Activated T-cell treated with anti-CD3 and anti-CD28 coated beads for 48 hours (primary cell): Measurements from ENCODE around the gene NUMBL.

Experiments
- DNase-seq: peaks from one replicate; pipeline ENCODE4 v3.0.0-alpha.2; 2020; ENCODE audit warnings: low read depth

Gene NUMBL

DNA sequence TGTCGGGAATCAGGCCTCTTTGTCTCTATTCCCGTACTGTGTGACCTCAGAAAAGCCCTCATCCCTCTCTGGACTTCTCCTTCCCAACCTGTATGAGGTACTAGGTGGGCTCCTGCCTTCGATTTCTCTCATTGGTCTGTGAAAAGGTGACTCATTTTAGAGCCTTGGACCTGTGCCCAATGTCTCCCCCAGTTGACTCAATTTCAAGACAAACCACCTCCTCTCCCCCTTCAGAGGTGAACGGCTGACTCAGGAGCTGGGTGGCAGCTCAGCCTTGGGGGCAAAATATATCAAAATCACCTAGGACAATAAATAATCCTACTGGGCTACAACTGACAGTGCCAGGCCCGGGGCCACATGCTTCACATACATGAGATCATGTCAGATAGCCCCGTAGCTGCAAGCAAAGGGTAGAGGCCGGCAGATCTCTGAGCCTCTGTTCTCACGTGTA is 25.6 kb upstream of the NUMBL start:
- DNase-seq = peak; percentile 67

DNA sequence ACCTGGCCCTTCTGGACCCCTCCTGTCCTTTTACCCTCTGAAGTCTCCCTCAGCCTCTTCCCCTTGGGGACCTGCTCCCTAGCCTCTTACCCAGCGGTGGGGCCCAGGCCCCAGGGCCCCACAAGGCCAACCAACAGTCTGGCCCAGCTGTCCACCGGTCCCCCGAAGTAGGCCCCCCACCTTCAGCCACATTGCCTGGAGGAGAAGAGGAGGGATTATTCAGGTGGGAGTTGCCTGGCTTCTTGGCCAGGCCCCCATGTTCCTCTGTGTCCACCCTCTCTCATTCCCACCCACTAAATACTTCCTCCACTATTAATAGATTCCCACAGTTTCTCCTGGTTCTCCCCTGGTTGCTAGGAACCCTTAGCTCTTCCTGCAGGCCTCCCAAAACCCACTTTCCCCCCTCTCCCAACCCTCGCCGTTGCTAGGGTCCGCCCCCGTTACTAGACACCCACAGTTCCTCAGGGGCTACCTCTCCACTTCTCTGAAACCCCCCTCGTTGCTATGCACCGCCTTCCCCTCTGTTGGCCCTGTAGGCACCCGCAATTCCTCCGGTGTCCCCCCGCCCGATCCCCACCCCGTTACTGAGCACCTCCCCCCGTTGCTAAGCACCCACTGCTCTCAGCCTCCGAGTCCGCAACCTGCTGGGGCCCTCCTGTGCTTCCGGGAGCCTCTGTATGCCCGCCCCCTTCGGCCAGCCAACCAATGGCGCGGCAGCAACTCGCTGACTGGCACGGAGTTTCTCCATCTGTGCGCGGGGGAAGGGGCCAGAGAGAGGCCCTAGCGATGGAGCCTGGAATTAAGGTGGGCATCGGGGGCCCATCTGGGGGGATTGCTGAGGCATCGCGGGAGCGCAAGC is 24.2 kb upstream of the NUMBL start:
- DNase-seq = peak; percentile 89

DNA sequence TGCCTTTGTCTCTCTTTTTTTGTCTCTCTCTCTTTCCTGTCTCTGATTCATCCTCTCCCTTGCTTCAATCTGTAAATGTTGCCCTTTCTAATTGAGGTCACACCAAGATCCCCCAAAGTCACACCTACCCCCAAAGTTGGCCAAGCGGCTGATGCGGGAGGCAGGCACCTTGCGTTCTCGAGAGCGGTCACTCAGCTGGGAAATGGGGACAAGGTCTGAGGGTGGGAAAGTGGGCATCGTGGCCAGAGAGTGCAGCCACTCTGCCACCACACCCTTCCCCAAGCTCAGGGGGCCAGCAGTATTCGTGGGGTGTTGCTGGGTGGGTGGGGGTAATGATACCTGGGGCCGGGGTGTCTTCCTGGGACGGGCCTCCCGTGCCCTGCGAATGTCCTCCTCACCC is 23.5 kb upstream of the NUMBL start:
- no peak for DNase-seq

DNA sequence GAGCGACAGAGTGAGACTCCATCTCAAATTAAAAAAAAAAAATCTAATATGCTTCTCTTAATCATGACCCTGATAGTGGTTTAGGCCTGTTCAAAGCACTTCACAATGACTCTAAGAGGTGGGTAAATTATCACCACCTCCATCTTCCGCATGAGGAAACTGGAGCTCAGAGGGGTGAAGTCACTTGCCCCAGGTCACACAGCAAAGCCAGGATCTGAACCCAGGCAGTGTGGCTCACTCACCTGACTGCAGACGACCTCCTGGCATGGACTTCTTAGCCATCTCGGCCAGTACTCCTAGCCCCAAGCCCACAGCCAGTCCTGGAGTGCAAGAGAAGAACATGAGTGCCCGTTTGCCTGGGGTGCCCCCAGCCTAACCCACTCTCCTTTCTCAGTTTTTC is 19.4 kb upstream of the NUMBL start:
- no peak for DNase-seq

DNA sequence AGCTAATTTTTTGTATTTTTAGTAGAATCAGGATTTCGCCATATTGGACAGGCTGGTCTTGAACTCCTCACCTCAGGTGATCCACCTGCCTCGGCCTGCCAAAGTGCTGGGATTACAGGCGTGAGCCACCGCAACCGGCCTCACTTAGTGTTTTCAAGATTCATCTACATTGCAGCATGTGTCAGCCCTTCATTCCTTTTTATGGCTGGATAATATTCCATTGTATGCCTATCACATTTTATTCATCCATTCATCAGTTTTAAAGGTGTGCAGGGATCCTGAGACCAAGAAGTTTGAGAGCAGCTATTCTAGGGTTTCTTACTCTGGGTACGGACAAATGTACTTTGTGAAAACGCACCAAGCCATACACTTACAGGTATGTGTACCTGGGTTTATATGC is 17.2 kb upstream of the NUMBL start:
- DNase-seq = no peak

DNA sequence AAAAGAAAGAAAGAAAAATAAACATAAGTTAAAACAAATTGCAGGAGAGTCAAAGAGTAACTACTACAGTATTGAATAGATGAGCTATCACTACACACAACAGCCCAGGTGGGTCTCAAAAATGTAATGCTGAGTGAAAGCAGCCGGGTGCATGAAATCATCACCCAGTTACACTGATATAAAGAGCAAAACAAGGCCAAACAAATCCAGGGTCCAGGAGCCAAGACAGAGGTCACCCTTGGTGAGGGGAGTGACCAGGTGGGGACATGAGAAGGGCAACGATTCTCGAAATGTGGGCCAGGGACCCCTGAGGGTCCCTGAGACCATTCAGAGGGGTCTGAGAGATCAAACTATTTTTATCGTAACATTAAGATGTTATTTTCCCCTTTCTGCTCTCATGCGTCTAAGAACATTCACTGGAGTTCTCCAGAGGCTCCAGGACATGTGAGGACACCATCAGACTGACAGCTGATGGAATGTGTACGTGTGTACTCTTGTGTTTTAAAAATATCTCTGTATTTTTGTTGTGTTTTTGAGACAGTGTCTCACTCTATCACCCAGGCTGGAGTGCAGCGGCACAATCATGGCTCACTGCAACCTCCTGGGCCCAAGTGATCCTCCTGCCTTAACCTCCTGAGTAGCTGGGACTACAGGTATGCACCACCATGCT is 15.6 kb upstream of the NUMBL start:
- DNase-seq = no peak

DNA sequence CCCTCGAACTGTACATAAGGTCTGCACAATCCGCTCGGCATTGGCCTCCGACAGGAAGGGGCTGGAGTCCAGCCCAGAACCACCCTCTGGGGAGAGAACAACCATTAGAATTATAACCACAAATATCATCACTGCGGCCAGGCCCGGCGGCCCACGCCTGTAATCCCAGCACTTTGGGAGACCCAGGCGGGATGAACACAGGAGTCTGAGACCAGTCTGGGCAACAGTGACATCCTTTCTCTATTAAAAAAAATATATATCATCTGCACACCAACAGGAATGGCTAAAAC is 14.9 kb upstream of the NUMBL start:
- no peak for DNase-seq

DNA sequence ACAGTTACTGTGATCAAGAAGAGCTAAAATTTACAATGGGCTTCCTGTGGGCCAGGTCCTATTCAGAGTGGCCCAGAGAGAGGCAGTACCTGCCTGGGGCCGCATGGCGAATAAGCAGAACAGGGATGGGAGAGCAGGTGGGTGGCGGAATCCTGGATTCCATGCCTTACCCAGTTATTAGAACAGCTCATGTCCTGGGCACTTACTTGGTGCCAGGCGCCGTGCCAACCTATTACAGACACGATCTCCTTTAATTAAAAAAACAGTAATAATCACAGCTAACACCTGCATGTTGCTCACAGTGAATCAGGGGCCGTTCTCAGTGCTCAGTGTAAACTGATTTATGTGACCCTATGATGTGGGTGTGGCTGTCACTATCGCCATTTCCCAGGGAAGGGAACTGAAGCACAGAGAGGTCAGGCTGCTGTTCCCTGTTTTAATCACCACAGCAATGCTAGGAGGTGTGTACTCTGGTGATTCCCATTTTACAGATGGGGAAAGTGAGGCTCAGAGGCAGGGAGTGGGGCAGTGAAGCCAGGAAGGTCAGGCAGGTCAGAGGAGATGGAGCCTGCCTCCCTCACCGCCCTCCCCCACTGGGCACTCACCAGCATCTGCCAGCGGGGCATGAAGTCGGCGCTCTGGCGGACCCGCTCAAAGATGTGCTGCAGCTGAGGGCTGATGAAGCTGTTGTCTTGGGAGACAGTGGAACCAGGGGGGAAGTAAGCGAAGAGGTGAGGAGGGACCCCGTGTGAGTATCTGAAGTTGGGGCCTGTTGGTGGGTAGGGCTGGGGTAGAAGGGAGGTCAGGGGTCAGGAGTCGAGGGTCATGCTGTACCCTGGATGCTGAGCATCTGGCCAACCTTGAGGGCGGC is 14.3 kb upstream of the NUMBL start:
- no peak for DNase-seq

DNA sequence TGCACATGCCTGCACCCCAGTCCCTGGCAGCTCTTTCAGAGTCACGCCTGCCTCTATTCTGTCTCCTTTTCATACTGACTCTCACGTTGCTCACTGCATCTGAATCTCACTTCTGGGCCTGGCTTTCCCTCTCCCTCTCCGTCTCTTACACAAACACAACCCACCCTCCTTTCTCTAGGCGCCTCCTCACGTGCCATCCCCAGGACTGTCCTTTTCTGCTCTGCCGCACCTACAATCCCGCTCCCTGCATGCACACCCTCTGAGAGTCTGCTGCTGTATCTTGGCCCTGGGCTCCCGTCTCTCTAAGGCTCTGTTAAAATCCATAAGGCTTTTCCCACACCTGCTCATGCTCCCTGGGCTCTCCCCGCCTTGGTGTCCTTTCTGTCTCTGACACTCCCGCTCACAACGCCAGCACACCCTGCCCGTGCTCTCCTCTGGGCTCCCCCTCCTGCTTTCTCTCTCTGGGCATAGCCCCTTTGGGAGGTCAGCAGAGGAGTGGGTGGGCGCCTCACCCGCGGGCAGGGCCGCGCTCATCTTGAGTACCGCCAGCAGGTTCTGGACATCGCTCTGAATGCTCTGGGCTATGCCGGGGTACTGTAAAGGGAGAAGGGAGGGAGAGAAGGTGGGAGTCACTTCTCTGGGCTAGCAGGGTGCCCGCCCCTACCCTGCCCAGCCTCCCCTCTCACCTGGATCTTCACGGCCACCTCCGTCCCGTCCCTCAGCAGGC is 12.7 kb upstream of the NUMBL start:
- no peak for DNase-seq

DNA sequence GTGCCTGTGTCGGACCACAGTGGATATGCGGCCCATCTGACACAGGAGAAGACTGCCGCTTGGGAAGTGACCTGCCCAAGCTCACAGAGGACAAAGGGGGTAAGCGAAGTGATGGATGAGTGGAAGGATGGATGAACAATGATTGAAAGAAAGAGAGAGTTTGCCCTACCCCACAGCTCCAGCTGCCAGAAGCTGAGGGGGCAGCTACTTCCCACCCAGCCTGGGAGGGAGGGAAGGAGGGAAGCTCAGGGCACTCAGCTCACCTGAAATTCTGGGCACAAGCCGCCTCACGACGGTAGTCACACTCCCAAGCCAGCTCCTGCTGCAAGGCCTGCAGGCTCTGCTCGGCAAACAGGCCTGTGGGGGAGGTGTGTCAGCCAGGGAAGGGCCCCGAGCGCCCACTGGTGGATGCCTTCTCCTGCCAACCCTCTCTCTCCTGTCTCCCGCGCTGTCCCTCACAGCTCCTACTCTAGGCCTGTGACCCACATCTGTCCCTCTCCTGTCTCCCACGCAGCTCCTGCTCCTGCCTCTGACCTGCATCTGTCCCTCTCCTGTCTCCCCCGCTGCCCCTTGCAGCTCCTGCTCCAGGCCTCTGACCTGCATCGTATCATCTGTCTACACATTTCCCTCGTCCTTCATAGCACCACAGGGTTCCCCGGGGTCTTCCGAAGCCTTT is 12.0 kb upstream of the NUMBL start:
- no peak for DNase-seq

DNA sequence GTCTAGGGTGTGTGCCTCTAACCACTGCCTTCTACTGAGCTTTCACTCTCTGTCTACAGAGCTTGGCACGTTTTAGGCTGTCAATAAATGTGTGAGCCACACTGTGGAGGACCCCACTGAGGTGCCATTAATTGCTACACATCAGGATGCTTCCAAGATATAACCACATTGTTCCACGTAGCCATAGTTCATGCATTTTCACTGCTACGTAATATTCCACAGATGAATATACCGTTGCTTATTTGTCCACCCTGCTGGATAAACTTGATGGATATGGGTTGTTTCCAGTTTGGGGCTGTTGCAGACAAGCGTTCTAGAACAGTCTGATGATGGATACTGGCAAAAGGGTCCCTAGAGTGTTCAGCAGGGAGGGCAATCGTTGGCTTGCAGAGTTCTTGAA is 11.3 kb upstream of the NUMBL start:
- DNase-seq = no peak

DNA sequence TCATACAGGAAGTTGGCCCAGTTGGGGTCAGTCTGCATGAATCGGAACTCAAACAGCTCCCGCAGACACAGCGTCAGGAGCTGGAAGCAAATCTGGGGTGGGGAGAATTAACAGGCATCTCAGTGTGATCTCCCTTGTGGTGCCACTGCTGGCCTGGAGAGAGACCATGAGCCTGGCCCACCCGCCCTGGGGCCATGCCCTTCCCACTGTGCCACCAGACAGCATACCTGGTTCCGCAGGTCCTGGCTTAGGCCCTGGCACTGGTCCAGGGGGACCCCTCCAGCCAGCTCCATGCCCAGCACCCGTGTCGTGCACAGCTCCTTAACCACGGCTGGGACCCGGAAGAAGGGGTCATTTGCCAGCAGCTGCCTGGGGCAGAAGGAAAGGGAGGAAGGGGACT is 9.6 kb upstream of the NUMBL start:
- DNase-seq = no peak

DNA sequence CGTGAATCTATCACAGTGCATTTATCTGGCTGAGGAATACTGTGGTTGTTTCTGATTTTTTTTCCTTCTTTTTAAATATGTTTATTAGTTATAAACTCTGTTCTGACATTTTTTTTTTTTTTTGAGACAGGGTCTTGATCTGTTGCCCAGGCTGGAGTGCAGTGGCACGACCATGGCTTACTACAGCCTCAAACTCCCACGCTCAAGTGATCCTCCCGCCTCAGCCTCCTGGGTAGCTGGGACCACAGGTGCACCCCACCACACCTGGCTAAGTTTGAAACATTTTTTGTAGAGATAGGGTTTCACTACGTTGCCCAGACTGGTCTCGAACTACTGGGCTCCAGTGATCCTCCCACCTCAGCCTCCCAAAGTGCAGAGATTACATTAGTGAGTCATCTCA is 6.6 kb upstream of the NUMBL start:
- no peak for DNase-seq

DNA sequence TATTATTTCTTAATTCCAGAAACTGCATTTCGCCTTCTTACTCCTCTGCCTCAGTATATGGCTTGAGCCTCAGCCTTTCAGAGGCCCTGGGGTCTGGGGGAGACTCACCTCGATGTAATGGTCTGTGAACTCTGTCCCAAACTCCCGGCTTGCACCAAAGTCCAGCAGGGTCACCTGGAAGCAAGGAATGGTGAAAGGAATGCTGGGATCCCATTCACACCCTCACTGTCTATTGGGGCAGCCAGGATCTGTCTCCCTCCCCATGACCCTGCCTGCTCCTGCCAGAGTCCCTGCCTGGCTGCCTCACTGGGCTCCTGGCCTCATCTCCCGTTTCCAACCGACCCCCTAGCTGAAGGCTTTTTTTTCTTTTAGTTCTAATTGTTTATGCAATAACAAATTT is 5.4 kb upstream of the NUMBL start:
- DNase-seq = no peak

DNA sequence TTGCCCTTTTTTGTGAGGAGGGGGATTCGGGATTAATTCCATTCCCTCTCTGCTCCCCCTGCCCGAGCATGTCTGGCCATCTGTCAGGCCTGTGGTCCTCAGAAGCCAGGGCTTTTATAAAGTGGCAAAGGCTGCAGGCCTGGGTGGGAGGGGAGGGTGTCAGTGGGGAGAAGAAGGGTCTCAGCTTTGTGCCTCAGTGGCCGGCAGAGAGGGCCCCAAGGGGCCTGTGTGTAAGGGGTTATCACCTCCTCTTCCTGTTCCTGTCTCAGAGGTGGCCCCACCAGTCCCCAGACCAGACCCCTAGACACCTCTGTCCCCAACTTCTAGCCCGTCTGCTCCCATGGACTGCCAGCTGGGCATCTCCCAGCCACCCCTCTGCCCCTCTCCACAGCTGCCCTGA is 3.4 kb upstream of the NUMBL start:
- no peak for DNase-seq

DNA sequence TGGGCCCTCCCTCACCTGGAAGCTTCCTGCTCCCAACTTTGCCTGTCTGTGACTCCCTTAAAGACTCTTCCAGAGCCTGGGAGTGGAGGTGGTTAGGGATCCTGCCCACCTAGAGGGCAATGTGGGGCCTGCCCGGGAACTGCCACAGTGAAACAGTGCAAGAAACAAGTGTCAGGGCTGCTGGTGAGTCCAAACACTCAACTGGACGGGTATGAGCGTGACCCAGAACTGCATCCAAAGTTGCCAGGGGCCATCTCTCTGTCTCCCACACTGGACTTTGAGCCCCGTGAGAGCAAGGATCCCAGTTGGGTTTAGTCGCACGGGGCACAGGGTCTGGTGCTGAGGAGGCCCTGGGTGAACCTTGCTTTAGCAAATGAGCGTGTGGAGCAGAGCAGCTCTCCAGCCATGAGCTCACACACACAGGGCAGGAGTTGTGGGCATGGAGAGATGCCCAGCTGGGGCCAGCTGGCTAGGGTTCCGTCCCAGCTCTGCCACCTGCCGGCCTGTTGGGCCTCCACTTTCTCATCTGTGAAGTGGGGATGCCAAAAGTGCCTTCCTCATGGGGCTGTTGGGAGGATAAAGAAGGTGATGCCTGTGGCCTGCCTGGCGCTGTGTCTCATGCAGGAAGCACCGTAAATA is 2.8 kb upstream of the NUMBL start:
- DNase-seq = no peak

DNA sequence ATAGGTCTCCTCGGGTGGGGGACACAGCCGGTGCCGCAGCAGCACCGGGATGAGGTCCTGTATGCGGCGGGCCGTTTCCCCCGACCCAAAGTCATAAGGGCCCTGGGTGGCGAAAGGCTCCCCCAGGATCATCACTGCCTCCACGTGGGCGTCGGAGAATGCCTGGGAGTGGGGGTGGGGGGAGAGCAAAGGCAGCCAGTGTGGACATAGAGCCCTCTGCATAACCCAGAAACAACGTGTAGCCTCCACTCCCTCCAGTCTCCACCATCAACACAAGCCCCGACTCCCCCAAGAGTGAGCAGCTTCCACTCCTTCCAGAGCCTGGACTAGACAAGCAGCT is 1.7 kb upstream of the NUMBL start:
- DNase-seq = no peak

DNA sequence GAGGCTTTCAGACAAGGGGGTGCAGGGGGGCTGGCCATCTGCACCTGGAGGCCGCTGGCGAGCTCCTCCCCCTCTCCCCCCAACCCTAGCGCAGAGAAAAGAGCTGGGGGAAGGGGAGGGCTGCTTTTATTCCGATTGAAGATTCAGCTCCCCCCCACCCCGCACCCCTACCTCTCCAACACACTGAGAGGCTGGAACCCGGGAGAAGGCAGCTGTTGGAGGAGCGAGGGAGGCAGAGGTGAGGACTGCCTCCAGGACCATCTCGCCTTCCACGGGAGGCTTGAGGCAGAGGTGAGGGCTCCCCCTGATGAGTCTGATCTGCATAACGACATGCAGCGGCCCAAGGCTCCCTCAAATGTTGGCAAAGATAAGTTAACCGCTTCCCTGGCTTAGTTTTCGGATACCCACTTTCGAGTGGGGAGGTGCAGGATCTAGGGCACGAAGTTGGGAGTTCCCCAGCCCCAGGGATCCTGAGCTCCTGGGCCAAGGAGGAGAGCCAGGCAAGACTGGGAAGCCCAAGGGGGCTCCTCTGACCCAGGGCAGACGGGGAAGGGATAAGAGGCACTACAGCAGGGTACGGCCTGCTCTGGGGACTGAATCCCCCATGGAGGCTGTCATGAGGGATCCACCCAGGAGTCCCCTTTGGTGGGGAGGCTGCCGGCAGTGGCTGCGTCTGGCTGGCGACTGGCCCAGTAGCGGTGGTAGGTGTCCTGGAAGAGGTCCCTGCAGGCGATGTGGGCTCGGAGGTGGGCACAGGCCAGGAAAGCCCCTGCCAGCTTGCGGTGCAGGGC is 1.2 kb upstream of the NUMBL start:
- no peak for DNase-seq

DNA sequence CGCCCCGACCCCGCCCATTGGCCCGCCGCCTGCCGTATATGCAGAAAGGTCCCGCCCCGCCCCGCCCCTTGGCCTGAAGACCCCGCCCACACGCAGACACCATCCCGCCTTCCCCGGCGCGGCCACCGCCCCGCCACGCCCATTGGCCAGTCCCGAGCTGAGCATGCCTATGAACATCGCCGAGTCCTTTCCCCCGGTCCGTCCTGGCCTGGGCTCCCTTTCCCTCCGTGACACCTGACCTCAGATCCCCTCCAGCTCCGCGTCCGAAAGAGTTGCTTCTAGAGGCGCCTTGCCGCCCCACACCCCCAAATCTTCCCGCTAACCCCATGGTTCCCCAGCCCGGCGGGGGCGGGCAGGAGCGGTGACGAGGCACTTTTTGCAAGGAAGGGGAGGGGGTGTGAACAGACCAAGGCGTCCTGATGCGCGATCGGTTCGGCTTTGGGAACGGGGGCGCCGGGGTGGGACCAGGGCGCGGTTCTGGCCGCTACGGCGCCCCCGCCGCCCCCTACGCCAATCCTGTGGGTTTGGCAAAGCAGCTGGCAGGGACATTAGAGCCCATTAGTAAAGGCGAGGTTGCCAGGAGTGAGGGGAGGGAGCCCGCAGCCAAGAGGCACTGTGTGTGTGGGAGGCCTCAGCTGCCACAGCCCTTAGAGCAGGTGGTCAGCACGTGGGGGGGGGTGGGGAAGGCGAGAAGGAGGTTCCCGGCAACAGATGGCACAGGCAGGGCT is 406 bp upstream of the NUMBL start:
- peak; percentile 88 for DNase-seq
